HG03439 (cell line): ENCODE results near the gene POLR3G.

ENCODE experiments used
- ATAC-seq: cut with Tn5 transposase; IDR thresholded peaks from one replicate; pipeline ENCODE4 v1.9.1; 2021; ENCODE audit warnings: mild to moderate bottlenecking, moderate library complexity; ENCODE audit not compliant: unreplicated experiment

Gene POLR3G, protein sequence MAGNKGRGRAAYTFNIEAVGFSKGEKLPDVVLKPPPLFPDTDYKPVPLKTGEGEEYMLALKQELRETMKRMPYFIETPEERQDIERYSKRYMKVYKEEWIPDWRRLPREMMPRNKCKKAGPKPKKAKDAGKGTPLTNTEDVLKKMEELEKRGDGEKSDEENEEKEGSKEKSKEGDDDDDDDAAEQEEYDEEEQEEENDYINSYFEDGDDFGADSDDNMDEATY

DNA sequence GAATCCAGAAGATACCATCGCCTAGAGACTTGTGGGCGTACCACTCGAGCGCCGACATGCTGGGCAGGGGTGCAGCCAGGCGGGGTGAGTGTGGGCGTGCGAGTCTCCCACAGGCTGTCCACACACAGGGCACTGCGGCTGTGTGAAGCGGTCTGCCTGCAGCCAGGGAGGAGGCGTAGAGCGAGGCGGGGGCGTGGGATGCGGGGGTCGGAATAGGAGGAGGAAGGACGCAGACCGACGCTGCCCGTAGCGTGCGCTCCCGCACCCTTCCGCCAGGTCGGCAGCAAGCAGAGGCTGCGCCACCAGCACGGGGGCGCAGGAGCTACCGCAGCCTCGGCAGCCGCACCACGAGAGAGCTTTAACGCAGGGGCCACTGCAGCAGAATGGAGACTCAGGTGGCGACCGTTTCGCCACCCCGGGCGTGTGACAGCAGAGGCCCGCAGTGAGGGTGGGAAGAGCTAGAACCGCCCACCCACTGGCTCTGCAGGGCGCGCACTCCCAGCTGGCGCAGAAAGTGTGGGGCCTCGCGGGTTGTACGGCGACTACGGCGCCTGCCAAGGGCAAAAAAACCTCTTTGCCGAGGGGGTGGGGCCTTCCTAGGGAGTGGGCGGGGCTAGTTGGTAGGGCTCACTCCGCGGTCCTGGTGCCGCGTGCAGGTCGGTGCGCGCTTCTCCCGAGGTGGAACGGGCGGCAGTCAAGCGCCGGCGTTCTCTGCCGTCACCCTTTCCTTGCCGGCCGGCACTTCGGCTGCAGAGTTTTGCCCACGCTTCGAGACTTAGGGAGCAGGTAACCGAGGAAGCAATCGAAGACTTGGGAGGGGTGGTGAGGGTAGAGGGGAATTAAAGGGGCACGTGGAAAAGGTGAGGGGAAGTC lies at the start of gene POLR3G, which contains the start of gene MBLAC2:
Gene POLR3G, plus strand, starts transcription at position 630 of the 873 bp plus-strand sequence. CDS start 10,704 bp downstream, outside the sequence.
Gene MBLAC2, minus strand, starts transcription at position 537 of the 873 bp plus-strand sequence. Its CDS starts 479 bp downstream, at position 58.
- ATAC-seq, result peak; percentile 92

DNA sequence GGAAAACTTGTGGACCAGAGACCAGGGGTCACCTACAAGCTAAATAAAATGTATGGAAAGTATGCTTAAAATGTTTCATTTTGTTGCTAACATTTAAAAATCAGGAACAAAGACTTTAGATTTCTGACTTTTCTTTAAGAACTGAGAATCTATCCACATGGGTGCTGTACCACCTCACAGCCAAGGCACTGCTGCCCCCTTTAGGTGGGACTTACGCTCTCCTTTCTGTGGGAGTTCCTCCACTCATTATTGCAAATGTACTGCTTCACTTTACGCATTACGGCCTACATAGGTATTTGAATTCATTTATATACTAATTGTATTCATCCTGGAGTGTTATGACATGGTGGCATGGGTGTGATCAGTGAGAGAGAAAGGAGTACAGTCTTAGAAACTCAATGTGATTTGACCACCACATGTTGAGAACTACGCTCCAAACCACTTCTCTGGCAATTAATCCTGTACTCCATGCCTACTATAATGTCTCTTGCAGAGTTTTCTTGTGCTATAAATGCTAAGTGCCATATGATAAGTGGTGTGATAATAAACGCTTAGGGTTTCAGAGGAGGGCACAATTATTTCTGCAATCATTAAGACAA lies 40.4 kb upstream of the POLR3G start:
- no peak for ATAC-seq

- no peak for ATAC-seq
Measured at GRCh38 chr5:90437663-90438062, 37.0 kb upstream of the POLR3G start.

DNA sequence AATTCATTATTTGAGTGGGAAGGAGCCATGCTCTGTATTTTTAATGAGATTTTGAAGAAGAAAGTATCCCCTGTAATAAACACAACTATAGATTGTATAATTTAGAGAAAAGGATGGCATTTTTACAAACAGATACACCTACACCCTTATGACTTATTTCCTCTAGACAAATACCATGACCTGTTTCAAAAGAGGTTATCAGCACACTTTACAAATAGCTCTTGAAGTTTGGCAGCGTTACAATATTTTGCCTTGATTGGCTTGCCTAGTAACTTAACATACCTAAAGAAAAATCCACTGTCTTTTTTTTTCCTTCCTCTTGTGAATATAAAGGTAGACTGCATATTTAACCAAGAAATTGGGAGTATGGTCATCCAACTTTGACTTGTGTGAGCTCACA lies 36.6 kb upstream of the POLR3G start:
- no peak for ATAC-seq

- no peak for ATAC-seq
Measured at GRCh38 chr5:90440644-90441043, 34.0 kb upstream of the POLR3G start.

DNA sequence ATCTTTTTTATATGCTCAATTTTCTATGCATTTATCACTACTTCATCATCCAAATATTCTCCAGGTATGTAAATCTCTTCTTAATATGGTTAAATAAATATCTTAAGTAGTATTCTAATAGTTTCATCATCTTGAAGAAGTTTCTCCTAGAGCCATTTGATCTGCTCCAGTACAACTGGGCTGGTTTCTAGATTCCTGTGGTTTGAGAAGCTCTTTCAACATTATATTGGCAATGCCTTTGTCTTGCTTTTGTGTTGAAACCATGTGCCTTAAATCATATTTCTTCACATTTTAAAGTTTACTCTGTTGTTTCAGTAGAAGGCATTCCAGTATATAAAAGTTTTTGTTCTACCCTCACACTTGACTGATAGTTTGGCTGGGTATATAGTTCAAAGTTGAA lies 27.7 kb upstream of the POLR3G start:
- ATAC-seq, result no peak

DNA sequence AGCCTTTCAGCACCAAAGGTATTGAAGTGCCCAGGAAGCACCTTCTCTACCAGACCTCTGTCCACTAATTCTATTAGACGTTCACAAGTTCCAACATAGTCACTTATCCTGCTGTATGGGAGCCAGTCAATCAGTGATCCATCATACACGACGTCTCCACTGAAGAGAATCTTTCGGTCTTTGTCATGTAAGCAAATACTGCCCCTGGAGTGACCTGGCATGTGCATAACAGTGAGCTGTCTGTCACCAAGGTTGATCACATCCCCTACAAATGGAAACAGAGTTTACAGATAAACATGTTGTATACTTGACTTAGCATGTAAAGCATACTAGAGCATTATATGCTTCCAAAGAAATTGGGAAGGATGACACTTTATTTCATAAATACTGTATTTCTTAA lies 13.4 kb upstream of the POLR3G start:
- no peak for ATAC-seq

DNA sequence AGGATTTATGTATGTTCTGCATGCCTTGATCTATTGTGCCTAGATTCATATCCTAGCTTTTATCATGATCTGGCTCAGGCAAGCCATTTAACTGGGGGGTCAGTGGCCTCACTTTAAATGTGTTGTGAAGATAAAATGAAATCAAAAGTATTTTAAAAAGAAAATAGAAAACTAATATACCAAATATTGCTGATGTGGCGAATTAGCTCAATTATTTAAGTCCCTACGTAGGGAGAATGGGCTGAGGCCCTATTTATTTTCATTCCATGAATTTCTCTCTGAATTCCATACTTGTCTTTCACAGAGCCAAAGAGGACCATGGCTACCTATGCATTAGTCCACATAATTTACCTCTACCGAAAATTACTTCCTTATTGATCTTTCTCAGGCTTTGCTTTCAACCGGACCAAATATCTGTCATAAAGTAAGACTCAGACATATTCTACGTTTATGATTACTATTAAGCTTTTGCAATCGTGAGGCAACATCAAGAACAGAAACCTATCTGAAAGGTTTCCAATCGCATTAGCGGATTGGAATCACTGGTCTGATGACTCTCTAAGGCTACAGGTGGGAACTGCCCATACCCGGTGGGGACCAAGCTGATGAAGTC lies 1.8 kb upstream of the POLR3G start:
- no peak for ATAC-seq

DNA sequence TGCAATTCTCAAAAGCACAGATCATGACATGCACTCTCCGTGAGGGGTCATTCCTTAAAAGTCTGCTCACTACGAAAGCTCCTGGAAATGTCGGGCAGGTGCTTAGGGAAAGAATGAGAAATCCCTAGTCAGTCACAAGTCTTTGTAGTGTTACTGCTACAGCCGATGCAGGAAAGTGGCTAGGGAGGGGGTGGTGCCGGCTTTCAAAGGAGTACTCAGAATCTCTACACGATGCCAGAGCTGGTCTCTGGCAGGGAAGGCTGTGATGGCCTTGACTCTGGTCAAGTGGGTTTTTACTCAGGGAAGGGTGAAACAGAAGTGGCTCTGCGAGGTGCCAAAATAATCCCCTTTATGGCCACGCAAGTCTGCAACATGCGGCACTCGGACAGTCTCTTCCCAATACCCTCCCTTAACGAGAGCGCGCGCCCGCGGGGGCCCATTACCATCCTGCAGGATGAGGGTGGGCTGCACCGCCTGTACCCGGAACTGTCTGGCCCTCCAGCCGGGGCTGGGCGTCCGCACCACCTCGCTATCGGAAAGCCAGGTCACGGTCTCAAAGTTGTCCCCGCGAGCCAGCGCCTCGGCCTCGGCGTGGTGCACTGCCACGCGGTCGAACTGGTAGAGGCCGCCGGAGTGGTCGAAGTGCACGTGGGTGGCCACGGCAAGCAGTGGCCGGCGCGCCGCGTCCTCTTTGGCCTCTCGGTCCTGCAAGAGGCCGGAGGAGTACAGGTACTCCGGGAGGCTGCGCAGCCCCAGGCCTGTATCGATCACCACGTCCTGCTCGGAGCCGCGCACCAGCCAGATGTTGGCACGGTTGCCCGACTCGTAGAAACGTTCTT lies 1.0 kb upstream of the POLR3G start:
- ATAC-seq, result no peak

- ATAC-seq, result no peak
Measured at GRCh38 chr5:90475436-90475980, 844 bp downstream of the POLR3G start.

DNA sequence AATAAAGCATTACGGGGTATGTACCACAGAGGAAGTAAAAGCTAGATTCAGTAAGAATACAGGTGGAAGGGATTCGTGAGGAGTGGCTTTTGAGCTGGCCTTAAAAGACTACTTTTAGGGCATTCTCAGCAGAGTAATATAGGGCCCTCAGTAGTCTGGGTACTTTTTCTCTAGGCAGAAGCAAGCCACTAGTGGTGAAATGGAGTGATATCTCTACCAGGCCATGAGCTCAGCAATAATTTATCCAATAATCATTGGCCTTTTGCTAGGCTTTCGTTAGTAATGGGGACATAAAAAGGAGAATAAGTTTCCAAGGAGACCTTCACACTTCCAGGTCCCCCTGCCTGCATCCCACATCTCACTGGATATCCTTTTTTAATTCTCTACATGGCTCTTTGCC lies 1.7 kb downstream of the POLR3G start:
- no peak for ATAC-seq

GRCh38 chr5:90477073-90477472 lies 2.4 kb downstream of the POLR3G start:
- ATAC-seq, result no peak

GRCh38 chr5:90477621-90478215 lies 3.1 kb downstream of the POLR3G start:
- ATAC-seq, result no peak

DNA sequence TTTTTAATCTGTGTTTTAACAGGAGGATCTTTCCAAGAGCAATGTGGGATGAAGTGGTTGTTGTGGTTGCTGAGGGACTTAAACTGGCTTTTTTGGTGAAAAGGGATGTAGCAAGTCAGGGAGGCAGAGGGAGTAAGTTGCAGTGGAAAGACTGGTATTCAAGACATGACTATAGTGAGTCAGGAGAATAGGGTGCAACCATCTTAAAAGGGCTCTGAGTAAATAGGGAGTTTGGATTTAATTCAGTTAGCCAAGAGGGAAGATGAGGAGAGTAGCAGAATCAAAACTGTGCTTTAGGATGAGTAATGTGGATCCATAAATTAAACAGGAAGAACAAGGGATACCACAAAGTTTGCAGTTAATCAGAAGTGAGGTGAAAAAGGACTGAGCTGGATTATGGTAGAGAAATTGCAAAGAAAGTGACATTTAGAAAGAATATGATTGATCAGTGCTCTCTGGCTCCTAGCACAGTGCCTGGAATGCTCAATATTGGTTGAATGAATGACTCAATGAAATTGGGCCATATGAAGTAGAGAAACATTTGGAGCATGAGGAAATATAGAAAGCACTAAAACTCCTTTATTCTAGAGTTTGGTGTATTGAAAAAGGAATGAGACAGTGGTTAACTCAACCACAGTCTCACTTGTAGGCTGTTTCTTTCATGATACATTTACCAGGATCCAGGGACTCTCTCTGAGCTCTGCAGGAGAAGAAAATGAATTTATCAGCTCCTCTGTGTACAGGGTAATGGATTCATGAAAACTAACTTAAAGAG lies 5.1 kb downstream of the POLR3G start:
- ATAC-seq, result no peak

DNA sequence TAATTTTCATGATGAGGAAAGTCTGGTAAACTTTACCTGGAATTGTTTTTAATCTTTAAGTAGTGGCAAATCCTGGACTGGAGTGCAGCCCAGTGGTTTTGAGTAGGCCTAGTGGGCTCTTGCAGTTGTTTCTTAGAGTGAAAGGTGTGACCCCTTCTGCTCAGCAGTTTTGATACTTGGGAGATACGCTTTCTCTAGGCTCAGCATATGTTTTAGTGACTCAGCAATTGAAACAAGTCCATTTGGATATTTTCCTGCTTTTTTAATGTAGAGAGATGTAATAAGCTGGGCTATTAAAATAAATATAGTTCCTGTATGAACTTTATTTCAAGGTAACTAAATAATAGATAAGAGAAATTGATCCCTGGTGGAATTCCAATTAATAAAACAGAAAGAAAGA lies 6.0 kb downstream of the POLR3G start:
- ATAC-seq, result no peak

- ATAC-seq, result no peak
Measured at GRCh38 chr5:90483206-90483605, 8.5 kb downstream of the POLR3G start.

GRCh38 chr5:90484540-90484939 lies 9.9 kb downstream of the POLR3G start:
- no peak for ATAC-seq

DNA sequence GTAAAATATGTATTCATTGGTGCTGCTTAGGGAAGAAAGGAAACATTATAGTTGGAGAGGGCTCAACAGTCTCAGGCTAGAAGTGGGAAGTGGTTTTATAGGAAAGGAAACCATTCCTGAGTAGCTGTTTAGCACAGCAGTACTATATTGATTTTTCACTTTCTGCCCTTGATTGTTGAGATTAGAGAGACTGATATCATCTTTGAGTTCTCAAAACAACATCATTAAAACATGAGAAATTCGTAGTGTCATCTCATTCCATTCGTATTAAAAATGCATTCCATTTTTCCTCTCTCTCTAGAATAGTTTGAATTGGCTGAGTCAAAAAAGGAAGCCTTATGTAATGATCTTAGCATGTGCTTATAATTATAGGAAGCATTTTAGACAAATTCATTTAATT lies 14.1 kb downstream of the POLR3G start:
- ATAC-seq, result no peak

- ATAC-seq, result no peak
Measured at GRCh38 chr5:90494043-90494442, 19.4 kb downstream of the POLR3G start.
